Fibroblast of lung (primary cell): ENCODE data around the gene LYPD1. TPM values are rescaled to one million over a fixed set of nuclear protein-coding genes. Genes with fewer than 3 reads are reported as not detected.

Experiments
- DNase-seq, 2 donors: peaks; one replicate each; pipeline versions ENCODE4 v3.0.0 to v3.0.0-alpha.2; 2010; ENCODE audit warnings: low read depth in 2 of 2
- H2AFZ ChIP-seq: 2 replicates; pipeline ENCODE4 v1.5.1; 2012; ENCODE audit warnings: low read length, control low read depth, inconsistent platforms
- H3K27ac ChIP-seq: 2 replicates; pipeline ENCODE4 v1.5.1; 2011; ENCODE audit warnings: low read length, control low read depth; ENCODE audit not compliant: insufficient read depth
- H3K27me3 ChIP-seq: 2 replicates; pipeline ENCODE4 v1.5.1; 2011; ENCODE audit warnings: mild to moderate bottlenecking, low read length; ENCODE audit not compliant: control insufficient read depth, insufficient read depth
- H3K36me3 ChIP-seq: 2 replicates; pipeline ENCODE4 v1.5.1; 2011; ENCODE audit warnings: low read length; ENCODE audit not compliant: control insufficient read depth, insufficient read depth
- H3K4me1 ChIP-seq: 2 replicates; pipeline ENCODE4 v1.5.1; 2011; ENCODE audit warnings: low read length; ENCODE audit not compliant: control insufficient read depth, insufficient read depth; ENCODE audit errors: extremely low read depth
- H3K4me2 ChIP-seq: 2 replicates; pipeline ENCODE4 v1.5.1; 2011; ENCODE audit warnings: low read length, control low read depth; ENCODE audit not compliant: insufficient read depth; ENCODE audit errors: extremely low read depth
- H3K4me3 ChIP-seq, 4 experiments: fragments of 200-600 bp in 1 of 4; sonication (generic) in 1 of 4; replicated peaks in 1 of 4; 2 replicates each; pipeline ENCODE4 v1.5.1; 2011 to 2016; ENCODE audit warnings: low read length in 4 of 4, low read depth in 3 of 4, mild to moderate bottlenecking in 3 of 4, control low read depth in 2 of 4, inconsistent platforms in 1 of 4, mixed read lengths in 1 of 4; ENCODE audit not compliant: insufficient read depth in 1 of 4; ENCODE audit errors: control extremely low read depth in 1 of 4
- H3K79me2 ChIP-seq: 2 replicates; pipeline ENCODE4 v1.5.1; 2012; ENCODE audit warnings: mild to moderate bottlenecking, low read length, inconsistent platforms; ENCODE audit not compliant: control insufficient read depth, insufficient read depth
- H3K9ac ChIP-seq: 2 replicates; pipeline ENCODE4 v1.5.1; 2011; ENCODE audit warnings: mild to moderate bottlenecking, low read length, control low read depth; ENCODE audit not compliant: insufficient read depth
- H3K9me3 ChIP-seq: 2 replicates; pipeline ENCODE4 v1.5.1; 2012; ENCODE audit warnings: low read depth, low read length; ENCODE audit not compliant: control insufficient read depth, insufficient read depth
- H4K20me1 ChIP-seq: 2 replicates; pipeline ENCODE4 v1.5.1; 2011; ENCODE audit warnings: low read length; ENCODE audit not compliant: control insufficient read depth, insufficient read depth; ENCODE audit errors: extremely low read depth
- CTCF ChIP-seq, 2 donors: IDR thresholded peaks in 1 of 2; conservative IDR thresholded peaks in 1 of 2; 1 replicate in 1 of 2; 2 replicates in 1 of 2; pipeline ENCODE4 v1.5.1; 2011 to 2012; ENCODE audit warnings: low read length in 2 of 2, control low read depth in 1 of 2, inconsistent platforms in 1 of 2, low read depth in 1 of 2, mild to moderate bottlenecking in 1 of 2
- EZH2 ChIP-seq: IDR thresholded peaks from 2 replicates; pipeline ENCODE4 v1.5.1; 2012; ENCODE audit warnings: low read length, control low read depth, mild to moderate bottlenecking; ENCODE audit errors: missing control alignments
- polyA minus RNA-seq: library from RNA; depleted of rRNA, polyadenylated mRNA; stranded (reverse); fragments of >200 nt; gene quantifications from 2 replicates; pipeline ENCODE4 v1.2.3, GENCODE V29; 2011; ENCODE audit warnings: low replicate concordance
- polyA plus RNA-seq, 2 donors: library from polyadenylated mRNA; depleted of rRNA in 1 of 2; stranded (reverse) in 1 of 2; unstranded in 1 of 2; fragments of >200 nt; gene quantifications; 2 replicates each; pipeline ENCODE4 v1.2.1, GENCODE V29; 2011 to 2012; ENCODE audit warnings: missing spikeins in 1 of 2
- total RNA-seq: library from RNA; depleted of rRNA; stranded (reverse); fragments of >200 nt; gene quantifications from 2 replicates; pipeline ENCODE4 v1.2.1, GENCODE V29; 2014

The LYPD1 gene
- total RNA-seq (0.17 and 0.26 TPM in 2 replicates), polyA plus RNA-seq (4.3 and 4.8 TPM in 2 replicates), polyA minus RNA-seq (7.0 and 7.2 TPM in 2 replicates)
- polyA plus RNA-seq (2012), result 4.3 and 5.9 TPM in 2 replicates

- peak within 1 kb of the TSS; percentile 23 for H3K9ac ChIP-seq
- no peak for DNase-seq
- H4K20me1 ChIP-seq, result no peaks in the 10 kb centered on the region
- H3K36me3 ChIP-seq, result no peaks in the 10 kb centered on the region
- H3K9me3 ChIP-seq, result no peaks in the 10 kb centered on the region
- no peaks in the 10 kb centered on the region for H3K79me2 ChIP-seq
- H3K27me3 ChIP-seq, result no peaks in the 10 kb centered on the region
- peaks cover 7% of the 10 kb centered on the region for H3K4me1 ChIP-seq
- H3K27ac ChIP-seq, result no peak within 1 kb of the TSS
- H3K4me2 ChIP-seq, result peak within 1 kb of the TSS; percentile 82
- no peak for TF ChIP-seq EZH2
- TF ChIP-seq CTCF (conservative IDR thresholded peaks at IDR 0.05 in 1 of 2, IDR thresholded peaks at IDR 0.05 in 1 of 2; ENCODE audit: low read depth in 1 of 2, low read length in 2 of 2), result no peak
- peak within 1 kb of the TSS; percentile 45 to 56 (median 50) for H3K4me3 ChIP-seq
- peak within 1 kb of the TSS; percentile 62 for H2AFZ ChIP-seq
Observed at GRCh38 chr2:132669908-132670495, at the start of gene LYPD1. Gene LYPD1, minus strand, starts transcription at chr2:132670205. Its CDS starts 273 bp downstream, at chr2:132669932.

GRCh38 chr2:132719480-132719879, 49.5 kb upstream of the LYPD1 start:
- H2AFZ ChIP-seq, result no peak overlapping the region
- H3K36me3 ChIP-seq, result no peaks in the 10 kb centered on the region
- H4K20me1 ChIP-seq, result no peaks in the 10 kb centered on the region
- H3K9ac ChIP-seq, result no peak overlapping the region
- H3K27me3 ChIP-seq, result no peaks in the 10 kb centered on the region
- TF ChIP-seq CTCF (conservative IDR thresholded peaks at IDR 0.05 in 1 of 2, IDR thresholded peaks at IDR 0.05 in 1 of 2; ENCODE audit: low read depth in 1 of 2, low read length in 2 of 2), result no peak
- TF ChIP-seq EZH2, result no peak
- H3K4me1 ChIP-seq, result peaks cover 3% of the 10 kb centered on the region
- no peak overlapping the region for H3K4me3 ChIP-seq
- DNase-seq, result no peak
- H3K9me3 ChIP-seq, result no peaks in the 10 kb centered on the region
- H3K79me2 ChIP-seq, result no peaks in the 10 kb centered on the region
- no peak overlapping the region for H3K27ac ChIP-seq
- no peak overlapping the region for H3K4me2 ChIP-seq

DNA sequence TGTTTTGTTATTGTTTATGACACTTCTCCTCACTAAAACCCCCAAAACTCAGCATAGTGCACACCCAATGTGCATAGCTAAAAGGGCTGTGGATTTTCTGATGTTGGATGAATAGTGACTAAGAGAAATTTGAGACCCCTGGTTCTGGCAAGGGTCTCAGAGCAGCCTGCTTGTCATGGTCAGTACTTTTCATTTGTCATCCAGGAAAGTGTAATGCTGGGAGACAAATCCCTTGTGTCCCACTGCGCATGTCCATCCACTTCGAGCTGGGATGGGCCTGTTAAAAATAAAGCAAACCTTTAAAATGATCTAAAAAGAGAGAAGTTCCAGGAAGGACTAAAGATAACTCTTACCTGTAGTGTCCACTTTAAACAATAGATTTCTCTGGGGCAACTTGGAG, 46.9 kb upstream of the LYPD1 start:
- Histone ChIP-seq H4K20me1 (no peaks in the 10 kb centered on the region), H3K4me2 (no peak overlapping the region), H3K27me3 (no peaks in the 10 kb centered on the region), H3K27ac (no peak overlapping the region), H2AFZ (no peak overlapping the region), H3K4me3 (no peak overlapping the region), H3K79me2 (no peaks in the 10 kb centered on the region), H3K4me1 (peaks cover 3% of the 10 kb centered on the region), H3K9ac (no peak overlapping the region), H3K9me3 (no peaks in the 10 kb centered on the region), H3K36me3 (no peaks in the 10 kb centered on the region)
- no peak for TF ChIP-seq CTCF (conservative IDR thresholded peaks at IDR 0.05 in 1 of 2, IDR thresholded peaks at IDR 0.05 in 1 of 2; ENCODE audit: low read depth in 1 of 2, low read length in 2 of 2)
- TF ChIP-seq EZH2, result no peak
- no peak for DNase-seq
